ENCODE measurements around the gene RNF214. TPM values are rescaled to one million over a fixed set of nuclear protein-coding genes. Genes with fewer than 3 reads are reported as not detected.

The RNF214 gene
- total and polyA plus RNA-seq, 5 donors = 8.0 to 23.8 (median 21.6) TPM

DNA sequence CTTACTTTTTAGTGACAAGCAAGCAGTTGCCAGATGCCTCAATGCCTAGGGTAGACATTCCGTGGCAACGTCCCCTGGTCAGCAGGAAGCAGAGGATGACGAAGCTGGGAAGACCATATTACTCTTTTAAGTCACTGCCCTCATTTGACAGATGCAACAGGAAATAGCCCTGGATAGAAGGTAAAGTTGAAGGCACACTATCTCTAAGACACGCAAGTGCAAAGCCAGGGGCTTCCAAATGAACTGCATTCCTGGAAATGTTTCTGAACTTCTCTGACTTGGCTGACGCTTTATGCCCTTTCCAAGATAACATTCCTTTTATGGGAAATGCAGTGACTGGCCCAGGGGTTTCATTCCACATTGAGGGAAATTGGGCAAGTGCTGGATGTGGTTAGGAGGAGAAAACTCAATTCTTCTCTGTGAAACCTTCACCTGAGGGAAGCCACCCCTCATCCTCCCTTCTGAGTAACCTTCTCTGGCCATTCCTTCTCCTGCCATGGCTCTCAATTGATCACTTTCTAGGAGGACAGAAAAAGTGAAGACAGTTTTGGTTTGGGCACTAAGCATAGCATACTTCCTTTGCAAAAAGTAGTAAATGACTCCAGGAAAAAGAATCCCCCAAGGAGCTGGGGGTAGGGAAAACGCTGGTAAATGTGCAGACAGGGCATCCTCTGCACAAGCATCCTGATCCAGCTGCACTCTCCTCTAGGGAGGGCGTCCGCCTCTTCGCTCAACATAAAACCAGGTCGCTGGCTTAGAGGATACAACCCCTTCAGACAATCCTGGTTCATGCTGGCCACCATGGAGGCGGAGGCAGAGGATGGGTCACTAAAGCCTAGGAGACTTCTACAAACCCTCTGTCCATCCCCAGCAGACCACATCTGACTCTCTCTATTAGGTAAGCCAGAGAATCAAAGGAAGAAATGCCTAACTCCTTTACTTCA, 15.1 kb upstream of the RNF214 start:
- ATAC-seq (peak; percentile 9 to 48), DNase-seq (peak; percentile 58 to 68 (median 62))
- intact Hi-C loops (cut with DNase I) = loop anchor here in 1 of 4 donors (5.0 kb wide), 1 partner anchor 35 kb away; no protein-coding TSS in a partner anchor
- Histone ChIP-seq H3K27ac (ENCODE audit: low read length) (peak overlapping the region; percentile 85), H3K27me3 (ENCODE audit: control insufficient read depth, insufficient read depth) (no peaks in the 10 kb centered on the region), H3K4me1 (ENCODE audit: control insufficient read depth, insufficient read depth, low read length) (peaks cover 34% of the 10 kb centered on the region), H3K9me3 (ENCODE audit: control insufficient read depth, low read length) (no peaks in the 10 kb centered on the region), H3K4me3 (ENCODE audit: low read length) (no peak overlapping the region)
- 53% methylated on average over 11 of the region's 11 CpGs for WGBS

DNA sequence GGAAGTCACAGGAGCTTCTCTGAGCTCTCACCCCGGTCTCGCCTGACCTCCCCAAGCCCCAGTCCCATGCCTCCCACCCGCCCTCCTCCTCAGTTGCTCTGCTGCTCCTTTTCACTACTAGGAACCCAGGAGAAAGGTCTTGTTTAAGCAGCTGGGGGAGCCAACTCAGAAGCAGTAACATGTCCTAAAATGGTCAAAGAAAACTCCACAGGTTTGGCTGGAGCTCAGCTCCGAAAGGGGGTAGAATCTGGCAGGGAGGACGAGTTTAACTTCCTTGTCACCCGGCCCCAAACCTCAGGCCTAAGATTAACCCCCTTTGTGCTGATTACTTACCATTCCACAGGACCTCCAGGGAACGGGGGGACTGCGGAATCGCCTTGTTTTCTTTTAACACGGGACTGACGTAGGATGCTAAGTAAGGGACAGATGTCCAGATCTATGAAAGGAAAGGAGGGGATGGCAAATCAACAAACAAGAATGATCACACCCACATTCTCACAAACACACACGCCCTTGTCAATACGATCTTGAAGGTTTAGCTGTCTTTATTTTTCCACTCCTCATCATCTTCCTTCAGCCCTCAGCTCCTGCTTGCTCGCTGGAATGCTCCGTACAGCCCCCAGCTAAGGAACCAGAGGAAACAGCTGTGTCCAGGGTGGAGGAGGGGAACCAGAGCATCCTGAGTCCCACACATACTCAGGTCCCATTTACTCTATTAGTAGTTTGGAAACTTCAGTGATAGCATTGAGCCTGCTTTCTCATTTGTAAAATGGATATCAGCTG, 14.1 kb upstream of the RNF214 start:
- peak; percentile 71 to 77 (median 74) for DNase-seq
- Histone ChIP-seq H3K9me3 (ENCODE audit: control insufficient read depth, low read length) (no peaks in the 10 kb centered on the region), H3K4me1 (ENCODE audit: control insufficient read depth, insufficient read depth, low read length) (peaks cover 34% of the 10 kb centered on the region), H3K27ac (ENCODE audit: low read length) (peak overlapping the region; percentile 85), H3K27me3 (ENCODE audit: control insufficient read depth, insufficient read depth) (no peaks in the 10 kb centered on the region), H3K4me3 (ENCODE audit: low read length) (no peak overlapping the region)
- intact Hi-C loops (cut with DNase I) = loop anchor here in 1 of 4 donors (5.0 kb wide), 1 partner anchor 36 kb away; no protein-coding TSS in a partner anchor
- 40% methylated on average over 15 of the region's 15 CpGs for WGBS
- peak; percentile 11 to 54 for ATAC-seq

DNA sequence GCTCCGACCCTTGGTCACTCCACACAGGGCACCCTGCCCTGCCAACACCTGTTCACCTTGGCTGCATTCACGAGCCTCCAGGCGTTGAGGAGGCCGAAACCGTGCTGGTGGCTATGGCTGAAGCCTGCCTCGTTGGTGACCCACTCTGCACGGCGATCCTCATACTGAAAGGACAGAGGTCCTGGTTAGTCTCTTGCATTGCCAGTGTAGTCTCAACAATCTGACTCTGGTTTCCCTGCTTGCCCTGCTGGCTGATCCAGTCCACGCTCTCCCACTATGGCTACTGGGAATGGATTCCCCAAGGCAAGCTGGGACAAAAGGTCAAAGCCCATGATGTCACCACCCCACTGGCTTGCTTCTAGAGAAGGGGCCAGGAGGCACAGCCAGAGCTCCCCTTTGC, 13.5 kb upstream of the RNF214 start:
- WGBS = 79% methylated on average over 9 of the region's 9 CpGs
- ATAC-seq (no peak), DNase-seq (peak; percentile 51 to 69 (median 60))
- Histone ChIP-seq H3K27me3 (ENCODE audit: control insufficient read depth, insufficient read depth) (no peaks in the 10 kb centered on the region), H3K9me3 (ENCODE audit: control insufficient read depth, low read length) (no peaks in the 10 kb centered on the region), H3K27ac (ENCODE audit: low read length) (peak overlapping the region; percentile 81), H3K4me1 (ENCODE audit: control insufficient read depth, insufficient read depth, low read length) (peaks cover 34% of the 10 kb centered on the region), H3K4me3 (ENCODE audit: low read length) (no peak overlapping the region)
- intact Hi-C loops (cut with DNase I) = loop anchor here in 1 of 4 donors (5.0 kb wide), 1 partner anchor 37 kb away; no protein-coding TSS in a partner anchor

DNA sequence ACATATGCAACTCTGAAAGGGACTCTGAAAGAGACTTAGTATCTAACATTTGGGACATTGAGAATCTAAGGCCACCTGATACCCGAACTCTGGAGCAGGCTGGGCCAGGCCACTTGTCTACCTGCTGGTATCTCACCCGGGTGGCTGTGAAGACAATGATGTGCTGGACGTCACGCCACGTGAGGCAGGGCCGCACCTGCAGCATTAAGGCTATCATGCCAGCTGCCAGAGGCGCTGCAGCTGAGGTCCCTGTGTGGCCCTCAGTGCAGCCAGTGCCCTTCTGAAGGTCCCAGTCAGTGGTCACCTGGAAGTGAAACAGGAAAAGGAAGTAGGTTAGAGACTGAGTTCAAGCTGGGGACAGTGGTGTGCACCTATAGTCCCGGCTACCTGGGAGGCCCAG, 13.0 kb upstream of the RNF214 start:
- Histone ChIP-seq H3K4me3 (ENCODE audit: low read length) (no peak overlapping the region), H3K27me3 (ENCODE audit: control insufficient read depth, insufficient read depth) (no peaks in the 10 kb centered on the region), H3K27ac (ENCODE audit: low read length) (peak overlapping the region; percentile 81), H3K9me3 (ENCODE audit: control insufficient read depth, low read length) (no peaks in the 10 kb centered on the region), H3K4me1 (ENCODE audit: control insufficient read depth, insufficient read depth, low read length) (peaks cover 34% of the 10 kb centered on the region)
- DNase-seq (peak in 2 of 3 donors; percentile 55 to 64), ATAC-seq (no peak)
- 80% methylated on average over 8 of the region's 8 CpGs for WGBS
- intact Hi-C loops (cut with DNase I) = loop anchor here in 1 of 4 donors (5.0 kb wide), 1 partner anchor 37 kb away; no protein-coding TSS in a partner anchor

DNA sequence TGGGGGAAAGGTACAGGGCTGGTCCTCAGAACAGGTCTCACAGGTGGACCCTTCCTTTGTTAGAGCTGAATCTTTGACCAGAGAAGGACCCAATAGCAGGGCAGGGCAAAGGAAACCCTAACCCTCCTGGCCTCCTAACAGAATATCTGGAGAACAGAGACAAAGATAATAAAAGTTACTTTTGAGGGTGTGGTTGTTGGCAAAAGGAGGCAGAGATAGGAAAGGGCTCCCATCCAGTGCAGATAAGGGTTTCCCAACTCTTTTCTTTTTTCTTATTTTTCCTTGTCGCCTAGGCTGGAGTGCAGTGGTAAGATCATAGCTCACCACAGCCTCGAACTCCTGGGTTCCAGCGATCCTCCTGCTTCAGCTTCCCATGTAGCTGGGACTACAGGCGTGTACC, 12.5 kb upstream of the RNF214 start:
- H3K4me1 ChIP-seq (ENCODE audit: control insufficient read depth, insufficient read depth, low read length) = peaks cover 34% of the 10 kb centered on the region
- 72% methylated on average over 4 of the region's 4 CpGs for WGBS
- no peaks in the 10 kb centered on the region for H3K9me3 ChIP-seq (ENCODE audit: control insufficient read depth, low read length)
- no peak for DNase-seq
- no peak overlapping the region for H3K4me3 ChIP-seq (ENCODE audit: low read length)
- peak overlapping the region; percentile 99 for H3K27ac ChIP-seq (ENCODE audit: low read length)
- intact Hi-C loops (cut with DNase I) = loop anchor here (5.0 to 10.0 kb wide), 4 partner anchors 33 to 425 kb away; partner anchors contain the start of gene APOA5 (in 3 of the 4)
- H3K27me3 ChIP-seq (ENCODE audit: control insufficient read depth, insufficient read depth) = no peaks in the 10 kb centered on the region
- peak in 1 of 2 donors; percentile 3 for ATAC-seq

DNA sequence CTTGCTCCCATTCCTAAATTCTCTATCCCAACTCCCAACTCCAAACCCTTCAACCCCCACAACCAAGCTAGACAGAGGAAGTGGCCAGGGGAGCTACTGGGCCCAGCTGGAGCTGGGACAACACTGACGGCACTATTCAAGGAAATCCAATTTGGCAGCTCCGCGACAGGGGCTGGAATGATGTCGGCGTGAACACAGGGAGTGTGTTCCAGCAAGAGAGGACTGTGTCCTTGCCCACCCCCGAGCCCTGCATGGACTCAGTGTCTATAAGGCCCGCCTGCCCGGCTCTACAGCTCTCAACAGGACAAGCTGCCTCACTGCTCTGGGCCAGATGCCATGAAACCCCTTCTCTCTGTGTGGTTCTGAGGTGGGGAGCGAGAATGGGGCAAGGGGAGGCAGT, 11.9 kb upstream of the RNF214 start:
- 24% methylated on average over 9 of the region's 9 CpGs for WGBS
- Histone ChIP-seq H3K4me3 (ENCODE audit: low read length) (no peak overlapping the region), H3K27me3 (ENCODE audit: control insufficient read depth, insufficient read depth) (no peaks in the 10 kb centered on the region), H3K4me1 (ENCODE audit: control insufficient read depth, insufficient read depth, low read length) (peaks cover 34% of the 10 kb centered on the region), H3K9me3 (ENCODE audit: control insufficient read depth, low read length) (no peaks in the 10 kb centered on the region), H3K27ac (ENCODE audit: low read length) (peak overlapping the region; percentile 99)
- intact Hi-C loops (cut with DNase I) = loop anchor here (5.0 to 10.0 kb wide), 3 partner anchors 33 to 426 kb away; partner anchors contain the start of gene APOA5 (in 3 of the 4)
- ATAC-seq (peak; percentile 62 to 77), DNase-seq (peak; percentile 91 to 96 (median 93))

DNA sequence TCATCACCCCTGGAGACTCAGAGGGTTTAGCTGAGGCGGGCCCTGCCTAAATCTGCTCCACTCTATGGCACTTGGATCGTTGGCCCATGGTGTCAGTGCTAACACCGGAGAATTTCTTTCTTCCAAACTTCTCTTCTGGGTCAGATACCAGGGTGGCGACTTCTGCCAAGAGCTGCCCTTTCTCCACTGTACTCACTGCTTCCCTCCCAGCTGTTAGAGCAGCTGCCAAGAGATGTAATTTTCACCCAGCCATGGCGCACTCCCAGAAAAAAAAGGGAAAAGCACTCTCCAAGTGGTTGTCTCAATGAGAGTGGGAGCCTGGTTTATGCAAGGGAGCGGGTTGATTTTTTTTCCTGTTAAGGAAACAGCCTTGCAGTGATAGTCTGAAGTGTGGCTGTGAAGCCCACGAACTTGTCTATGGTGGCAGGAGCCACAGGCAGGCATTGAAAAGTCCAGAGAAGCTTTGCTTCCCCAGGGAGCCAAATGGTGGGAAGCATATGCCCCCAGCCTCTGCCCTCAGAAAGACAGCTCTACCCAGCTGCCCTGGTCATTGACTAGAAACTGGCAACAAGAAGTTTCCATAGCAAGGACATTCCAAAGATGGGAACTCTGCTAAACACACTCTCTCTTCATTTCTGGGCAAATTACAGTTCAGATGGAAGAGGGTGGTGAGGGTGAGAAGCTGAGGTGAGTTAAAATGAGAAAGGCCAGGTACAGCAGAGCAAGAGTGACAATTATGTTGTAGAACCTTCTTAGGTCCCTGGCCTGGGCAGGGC, 11.3 kb upstream of the RNF214 start:
- WGBS = 25% methylated on average over 7 of the region's 7 CpGs
- peak overlapping the region; percentile 99 for H3K27ac ChIP-seq (ENCODE audit: low read length)
- ATAC-seq (peak; percentile 18 to 45), DNase-seq (peak; percentile 72 to 86 (median 82))
- intact Hi-C loops (cut with DNase I) = loop anchor here (5.0 to 10.0 kb wide), 3 partner anchors 34 to 426 kb away; partner anchors contain the start of gene APOA5 (in 3 of the 4)
- no peaks in the 10 kb centered on the region for H3K9me3 ChIP-seq (ENCODE audit: control insufficient read depth, low read length)
- no peaks in the 10 kb centered on the region for H3K27me3 ChIP-seq (ENCODE audit: control insufficient read depth, insufficient read depth)
- H3K4me3 ChIP-seq (ENCODE audit: low read length) = no peak overlapping the region
- H3K4me1 ChIP-seq (ENCODE audit: control insufficient read depth, insufficient read depth, low read length) = peaks cover 34% of the 10 kb centered on the region

DNA sequence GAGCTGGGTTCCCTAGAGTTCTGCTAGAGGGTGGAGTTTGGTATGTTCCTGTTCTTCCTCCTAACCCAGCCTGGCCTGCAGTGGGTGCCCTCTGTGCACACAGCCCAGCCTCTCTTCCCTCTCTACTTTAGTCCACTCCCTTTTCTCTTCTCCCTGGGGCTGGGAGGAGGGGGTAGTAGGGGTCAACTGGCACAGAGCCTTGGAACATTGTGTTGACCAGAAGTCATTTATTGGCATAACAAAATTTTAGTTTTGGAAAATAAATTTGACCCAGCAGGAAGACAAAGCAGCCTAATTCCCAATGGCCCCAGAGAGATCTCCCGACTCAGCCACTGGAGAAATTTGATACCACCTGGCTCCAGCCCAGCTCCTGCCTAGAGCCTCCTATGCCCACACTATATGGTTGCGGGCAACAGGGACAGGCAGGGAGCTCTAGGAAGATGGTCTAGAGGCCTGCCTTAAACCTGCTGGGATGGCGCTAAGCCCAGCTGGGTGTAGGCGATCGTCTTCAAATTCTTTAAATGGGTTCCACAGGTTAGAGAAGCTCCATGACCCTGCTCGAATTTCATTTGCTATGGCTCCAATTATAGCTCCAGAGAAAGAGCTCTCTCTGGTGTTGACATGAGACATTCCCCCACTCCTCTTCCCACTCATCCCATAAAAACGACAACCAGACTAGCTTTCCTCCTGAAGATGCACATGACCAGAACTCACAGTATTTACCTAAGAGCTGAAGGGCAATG, 10.5 kb upstream of the RNF214 start:
- no peaks in the 10 kb centered on the region for H3K27me3 ChIP-seq (ENCODE audit: control insufficient read depth, insufficient read depth)
- peaks cover 34% of the 10 kb centered on the region for H3K4me1 ChIP-seq (ENCODE audit: control insufficient read depth, insufficient read depth, low read length)
- WGBS = 32% methylated on average over 7 of the region's 7 CpGs
- H3K27ac ChIP-seq (ENCODE audit: low read length) = peak overlapping the region; percentile 99
- ATAC-seq (peak; percentile 53 to 77), DNase-seq (peak; percentile 83 to 91 (median 88))
- no peak overlapping the region for H3K4me3 ChIP-seq (ENCODE audit: low read length)
- intact Hi-C loops (cut with DNase I) = loop anchor here (5.0 to 10.0 kb wide), 3 partner anchors 35 to 427 kb away; partner anchors contain the start of gene APOA5 (in 3 of the 4)
- H3K9me3 ChIP-seq (ENCODE audit: control insufficient read depth, low read length) = no peaks in the 10 kb centered on the region

DNA sequence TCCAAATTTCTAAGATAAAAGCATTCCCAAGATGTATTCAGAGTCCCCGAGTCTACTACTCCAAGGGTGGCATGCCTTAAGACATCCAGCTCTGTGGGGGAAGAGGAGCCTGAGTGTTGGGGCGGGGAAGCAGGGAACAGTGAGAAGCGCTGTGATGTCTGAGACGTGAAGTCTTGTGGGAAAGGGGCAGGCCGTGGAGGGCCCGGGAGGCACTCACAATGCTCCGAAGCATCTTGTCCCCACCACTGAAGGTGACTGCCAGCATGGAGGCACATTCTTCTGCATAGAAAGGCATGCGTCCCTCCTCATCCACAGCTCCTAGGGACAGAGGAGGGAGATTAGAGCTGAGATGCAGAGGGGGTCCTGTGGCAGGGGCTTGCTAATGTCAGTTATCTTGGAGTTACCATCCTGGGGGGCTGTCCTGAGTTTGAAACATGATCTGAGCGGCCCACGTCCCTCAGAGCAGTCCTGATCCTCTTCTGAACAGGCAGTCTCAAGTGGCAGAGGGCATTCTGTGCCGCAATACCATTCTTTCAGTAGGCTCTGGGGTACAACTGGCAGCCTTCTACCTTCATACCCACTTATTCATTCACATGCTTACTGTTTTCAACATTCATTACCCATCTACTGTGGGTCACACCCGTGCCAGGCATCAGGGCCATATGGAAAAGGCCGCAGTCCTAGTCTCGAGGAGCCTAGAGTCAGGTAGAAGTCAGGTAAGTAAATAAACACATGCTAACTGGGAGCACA, 9.3 kb upstream of the RNF214 start:
- intact Hi-C loops (cut with DNase I) = loop anchor here (5.0 to 10.0 kb wide), 3 partner anchors 36 to 428 kb away; partner anchors contain the start of gene APOA5 (in 3 of the 4)
- no peak overlapping the region for H3K27ac ChIP-seq (ENCODE audit: low read length)
- 89% methylated on average over 14 of the region's 14 CpGs for WGBS
- no peaks in the 10 kb centered on the region for H3K27me3 ChIP-seq (ENCODE audit: control insufficient read depth, insufficient read depth)
- peaks cover 27% of the 10 kb centered on the region for H3K4me1 ChIP-seq (ENCODE audit: control insufficient read depth, insufficient read depth, low read length)
- DNase-seq = peak in 1 of 3 donors; percentile 19
- H3K9me3 ChIP-seq (ENCODE audit: control insufficient read depth, low read length) = no peaks in the 10 kb centered on the region
- no peak overlapping the region for H3K4me3 ChIP-seq (ENCODE audit: low read length)
- ATAC-seq = no peak
